ENCODE results near the gene COX19. TPM values are rescaled to one million over a fixed set of nuclear protein-coding genes. Genes with fewer than 3 reads are reported as not detected.

COX19 gene
- total RNA-seq, 4 donors from 2014 or later = 11.6 to 55.2 (median 13.2) TPM

- Histone ChIP-seq H3K9me3 (no peaks in the 10 kb centered on the region), H3K4me3 (no peak overlapping the region), H3K36me3 (peaks cover 20% of the 10 kb centered on the region), H3K27me3 (no peaks in the 10 kb centered on the region), H3K27ac (no peak overlapping the region), H3K4me1 (peaks cover 31% of the 10 kb centered on the region)
- no peak for DNase-seq (ENCODE audit: low spot score in 2 of 2)
- TF ChIP-seq, protein P1, sequence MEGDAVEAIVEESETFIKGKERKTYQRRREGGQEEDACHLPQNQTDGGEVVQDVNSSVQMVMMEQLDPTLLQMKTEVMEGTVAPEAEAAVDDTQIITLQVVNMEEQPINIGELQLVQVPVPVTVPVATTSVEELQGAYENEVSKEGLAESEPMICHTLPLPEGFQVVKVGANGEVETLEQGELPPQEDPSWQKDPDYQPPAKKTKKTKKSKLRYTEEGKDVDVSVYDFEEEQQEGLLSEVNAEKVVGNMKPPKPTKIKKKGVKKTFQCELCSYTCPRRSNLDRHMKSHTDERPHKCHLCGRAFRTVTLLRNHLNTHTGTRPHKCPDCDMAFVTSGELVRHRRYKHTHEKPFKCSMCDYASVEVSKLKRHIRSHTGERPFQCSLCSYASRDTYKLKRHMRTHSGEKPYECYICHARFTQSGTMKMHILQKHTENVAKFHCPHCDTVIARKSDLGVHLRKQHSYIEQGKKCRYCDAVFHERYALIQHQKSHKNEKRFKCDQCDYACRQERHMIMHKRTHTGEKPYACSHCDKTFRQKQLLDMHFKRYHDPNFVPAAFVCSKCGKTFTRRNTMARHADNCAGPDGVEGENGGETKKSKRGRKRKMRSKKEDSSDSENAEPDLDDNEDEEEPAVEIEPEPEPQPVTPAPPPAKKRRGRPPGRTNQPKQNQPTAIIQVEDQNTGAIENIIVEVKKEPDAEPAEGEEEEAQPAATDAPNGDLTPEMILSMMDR (IDR thresholded peaks at IDR 0.05) = no peak
- 69% methylated on average over 10 of the region's 11 CpGs for WGBS
Observed at GRCh38 chr7:1013581-1013980, 38.2 kb upstream of the COX19 start.

DNA sequence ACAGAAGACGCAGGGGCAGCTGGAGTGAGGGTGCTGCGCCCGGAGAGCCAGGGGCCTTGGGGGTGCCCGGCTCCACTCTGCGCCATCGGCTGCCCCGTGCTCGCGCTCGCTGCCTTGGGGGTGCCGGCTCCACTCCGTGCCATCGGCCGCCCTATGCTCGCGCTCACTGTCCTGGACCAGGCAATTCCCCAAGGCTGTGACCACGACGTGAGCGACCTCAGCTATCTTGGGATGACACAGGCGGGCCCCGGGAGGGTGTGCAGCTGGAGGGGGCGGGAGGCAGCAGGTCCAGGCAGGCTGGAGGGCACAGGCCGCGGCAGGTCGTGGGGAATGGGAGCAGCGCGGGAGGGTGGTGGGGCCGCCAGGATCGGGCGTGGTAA lies 37.4 kb upstream of the COX19 start:
- TF ChIP-seq POLR2A (IDR thresholded peaks at IDR 0.05) = no peak
- TF ChIP-seq, protein P1 (IDR thresholded peaks at IDR 0.05) = no peak
- TF ChIP-seq POLR2AphosphoS5 (IDR thresholded peaks at IDR 0.05) = no peak
- TF ChIP-seq EP300 (IDR thresholded peaks at IDR 0.05) = no peak
- Histone ChIP-seq H3K4me1 (peaks cover 34% of the 10 kb centered on the region), H3K9me3 (no peaks in the 10 kb centered on the region), H3K27ac (no peak overlapping the region), H3K36me3 (peaks cover 17% of the 10 kb centered on the region), H3K27me3 (no peaks in the 10 kb centered on the region), H3K4me3 (no peak overlapping the region)
- 50% methylated on average over 12 of the region's 30 CpGs for WGBS
- DNase-seq (ENCODE audit: low spot score in 2 of 2) = peak in 1 of 2 donors; percentile 62

- WGBS = 74% methylated on average over 17 of the region's 32 CpGs
- Histone ChIP-seq H3K4me1 (peaks cover 35% of the 10 kb centered on the region), H3K27ac (no peak overlapping the region), H3K4me3 (no peak overlapping the region), H3K36me3 (peaks cover 22% of the 10 kb centered on the region), H3K27me3 (no peaks in the 10 kb centered on the region), H3K9me3 (no peaks in the 10 kb centered on the region)
- TF ChIP-seq, protein P1 (IDR thresholded peaks at IDR 0.05) = no peak
- TF ChIP-seq POLR2AphosphoS5 (IDR thresholded peaks at IDR 0.05) = no peak
- TF ChIP-seq EP300 (IDR thresholded peaks at IDR 0.05) = no peak
- TF ChIP-seq POLR2A (IDR thresholded peaks at IDR 0.05) = no peak
- peak in 1 of 2 donors; percentile 62 for DNase-seq (ENCODE audit: low spot score in 2 of 2)
Observed at GRCh38 chr7:1012004-1012715, 36.8 kb upstream of the COX19 start.

GRCh38 chr7:1011297-1012003 lies 36.1 kb upstream of the COX19 start:
- peaks cover 35% of the 10 kb centered on the region for H3K4me1 ChIP-seq
- 68% methylated on average over 13 of the region's 13 CpGs for WGBS
- H3K27me3 ChIP-seq = no peaks in the 10 kb centered on the region
- no peak overlapping the region for H3K27ac ChIP-seq
- no peak for DNase-seq (ENCODE audit: low spot score in 2 of 2)
- TF ChIP-seq, protein P1 (IDR thresholded peaks at IDR 0.05) = no peak
- no peak for TF ChIP-seq EP300 (IDR thresholded peaks at IDR 0.05)
- TF ChIP-seq POLR2AphosphoS5 (IDR thresholded peaks at IDR 0.05) = no peak
- no peak for TF ChIP-seq POLR2A (IDR thresholded peaks at IDR 0.05)
- H3K9me3 ChIP-seq = no peaks in the 10 kb centered on the region
- H3K4me3 ChIP-seq = no peak overlapping the region
- peaks cover 24% of the 10 kb centered on the region for H3K36me3 ChIP-seq

GRCh38 chr7:1010226-1010625 lies 34.9 kb upstream of the COX19 start:
- DNase-seq (ENCODE audit: low spot score in 2 of 2) = no peak
- H3K9me3 ChIP-seq = no peaks in the 10 kb centered on the region
- TF ChIP-seq, protein P1 (IDR thresholded peaks at IDR 0.05) = no peak
- no peak overlapping the region for H3K27ac ChIP-seq
- H3K27me3 ChIP-seq = no peaks in the 10 kb centered on the region
- H3K36me3 ChIP-seq = peaks cover 24% of the 10 kb centered on the region
- no peak overlapping the region for H3K4me3 ChIP-seq
- WGBS = no CpG with 5 or more reads among the region's 13 CpGs
- H3K4me1 ChIP-seq = peaks cover 35% of the 10 kb centered on the region
